Stomach (tissue), 9 donors: ENCODE data around the gene MCM5. TPM values are rescaled to one million over a fixed set of nuclear protein-coding genes. Genes with fewer than 3 reads are reported as not detected.

Source experiments
- DNase-seq, 2 donors: peaks; one replicate each; pipeline versions ENCODE4 v3.0.0 to v3.0.0-alpha.2; 2013 to 2019
- H3K27ac ChIP-seq, 5 donors: fragments of 200-600 bp in 4 of 5; sonication (generic) in 4 of 5; one replicate each; pipeline ENCODE4 v1.5.1; 2013 to 2019; ENCODE audit warnings: mild to moderate bottlenecking in 1 of 5, moderate library complexity in 1 of 5
- H3K27me3 ChIP-seq, 3 donors: fragments of 200-600 bp; sonication (generic); one replicate each; pipeline ENCODE4 v1.5.1; 2017 to 2019; ENCODE audit warnings: mixed run types in 1 of 3
- H3K36me3 ChIP-seq, 4 donors: fragments of 200-600 bp; sonication (generic); 1 replicate in 3 of 4; 2 replicates in 1 of 4; pipeline ENCODE4 v1.5.1; 2016 to 2019
- H3K4me1 ChIP-seq, 4 donors: fragments of 200-600 bp; sonication (generic); one replicate each; pipeline ENCODE4 v1.5.1; 2016 to 2019
- H3K4me3 ChIP-seq, 4 donors: fragments of 200-600 bp; sonication (generic) in 3 of 4; one replicate each; pipeline ENCODE4 v1.5.1; 2016 to 2019; ENCODE audit warnings: mild to moderate bottlenecking in 1 of 4
- H3K9me3 ChIP-seq, 4 donors: fragments of 200-600 bp; sonication (generic); one replicate each; pipeline ENCODE4 v1.5.1; 2016 to 2019
- EP300 ChIP-seq: sonication (generic); formaldehyde crosslinking; IDR thresholded peaks from one replicate; pipeline ENCODE4 v1.6.1; 2017; ENCODE audit warnings: antibody characterized with exemption
- POLR2A ChIP-seq, 4 donors: fragments of 450-650 bp; IDR thresholded peaks; one replicate each; pipeline ENCODE4 v1.6.1; 2016; ENCODE audit warnings: antibody characterized with exemption in 4 of 4, control low read depth in 2 of 4, mild to moderate bottlenecking in 1 of 4, moderate library complexity in 1 of 4
- POLR2AphosphoS5 ChIP-seq, 3 donors: sonication (generic); formaldehyde crosslinking; IDR thresholded peaks; one replicate each; pipeline ENCODE4 v1.6.1; 2016; ENCODE audit warnings: antibody characterized with exemption in 3 of 3
- WGBS, 5 donors: extraction: QIAGEN DNeasy Blood & Tissue Kit in 3 of 5; methylation state at CpG; one replicate each; pipeline versions ENCODE4 v1.1.5 to v1.1.7; 2013 to 2018; 5-methylcytosine and 5-hydroxymethylcytosine counted together
- intact Hi-C: fragments of 100-400 bp; cut with DNase I; formaldehyde crosslinking; loops from one replicate; pipeline ENCODE4 v1.15.1; 2023; ENCODE audit warnings: low total_unique reads
- polyA plus RNA-seq, 3 donors: library from polyadenylated mRNA; stranded (reverse); fragments of 200-250 nt; gene quantifications; one replicate each; pipeline ENCODE4 v1.2.3, GENCODE V29; 2013
- total RNA-seq, 5 donors: library from RNA; depleted of rRNA; stranded (reverse); fragments of >200 nt; gene quantifications; one replicate each; pipeline versions ENCODE4 v1.1.0 to v1.2.3, GENCODE V29; 2014 to 2016
- TF ChIP-seq, protein P1 (sequence below), 7 experiments: fragments of 450-650 bp in 4 of 7; fragments of 200-600 bp in 3 of 7; sonication (generic) in 3 of 7; IDR thresholded peaks; one replicate each; pipeline ENCODE4 v1.5.1; 2016 to 2019; ENCODE audit warnings: antibody characterized with exemption in 7 of 7, control low read depth in 2 of 7, mild to moderate bottlenecking in 1 of 7
- donor health status: healthy with polysubstance abuse.
- donor health status: Bipolar disorder and iron deficiency.
- donor health status: healthy.

Gene MCM5
- total and polyA plus RNA-seq, 8 donors, result 13.0 to 74.5 (median 19.1) TPM

DNA sequence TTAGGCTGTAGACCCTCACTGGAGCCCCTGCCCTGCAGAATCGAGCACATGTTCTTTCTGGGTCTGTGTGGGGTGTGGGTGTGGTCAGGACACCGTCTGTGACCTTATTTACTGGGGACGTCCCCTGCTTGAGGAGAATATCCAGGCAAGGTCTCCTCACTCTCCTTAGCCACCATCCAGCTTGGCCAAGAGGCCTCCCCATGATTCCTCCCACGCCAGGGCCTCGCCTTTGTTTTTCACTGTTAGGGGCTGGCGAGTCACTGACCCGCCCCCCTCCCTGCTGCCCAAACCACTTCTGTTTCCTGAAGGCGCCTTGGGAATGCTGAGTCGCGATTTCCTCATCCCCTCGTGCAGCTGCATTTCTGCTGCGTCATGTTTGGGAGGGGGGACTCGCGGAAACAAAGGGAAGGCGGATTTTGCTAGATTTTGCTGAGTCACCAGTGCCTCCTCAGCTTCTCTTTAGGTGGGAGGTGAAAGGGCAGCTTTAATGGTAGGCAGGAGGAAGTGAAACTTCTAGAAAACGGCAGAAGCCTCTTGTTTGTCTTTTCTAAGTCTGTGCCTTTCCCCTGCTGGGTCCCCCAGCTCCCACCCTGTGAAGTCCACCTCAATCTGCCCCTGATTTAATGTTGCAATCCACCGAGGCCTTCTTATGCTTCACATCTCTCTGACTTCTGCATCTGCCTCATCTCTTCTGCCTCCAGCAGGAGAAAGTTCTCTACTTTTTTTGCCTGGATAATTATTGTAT, 23.0 kb upstream of the MCM5 start:
- Histone ChIP-seq H3K36me3 (no peaks in the 10 kb centered on the region), H3K4me1 (peaks cover 19 to 65% (median 49%) of the 10 kb centered on the region in 4 donors), H3K9me3 (no peaks in the 10 kb centered on the region), H3K27me3 (no peaks in the 10 kb centered on the region), H3K27ac (peak overlapping the region; percentile 42 to 86 (median 82)), H3K4me3 (peak overlapping the region in 1 of 4 donors; percentile 3)
- WGBS, 5 donors, result 6 to 9% (median 7%) methylated on average over 15 to 17 of the region's 17 CpGs
- peak; percentile 9 for TF ChIP-seq EP300
- TF ChIP-seq, protein P1, sequence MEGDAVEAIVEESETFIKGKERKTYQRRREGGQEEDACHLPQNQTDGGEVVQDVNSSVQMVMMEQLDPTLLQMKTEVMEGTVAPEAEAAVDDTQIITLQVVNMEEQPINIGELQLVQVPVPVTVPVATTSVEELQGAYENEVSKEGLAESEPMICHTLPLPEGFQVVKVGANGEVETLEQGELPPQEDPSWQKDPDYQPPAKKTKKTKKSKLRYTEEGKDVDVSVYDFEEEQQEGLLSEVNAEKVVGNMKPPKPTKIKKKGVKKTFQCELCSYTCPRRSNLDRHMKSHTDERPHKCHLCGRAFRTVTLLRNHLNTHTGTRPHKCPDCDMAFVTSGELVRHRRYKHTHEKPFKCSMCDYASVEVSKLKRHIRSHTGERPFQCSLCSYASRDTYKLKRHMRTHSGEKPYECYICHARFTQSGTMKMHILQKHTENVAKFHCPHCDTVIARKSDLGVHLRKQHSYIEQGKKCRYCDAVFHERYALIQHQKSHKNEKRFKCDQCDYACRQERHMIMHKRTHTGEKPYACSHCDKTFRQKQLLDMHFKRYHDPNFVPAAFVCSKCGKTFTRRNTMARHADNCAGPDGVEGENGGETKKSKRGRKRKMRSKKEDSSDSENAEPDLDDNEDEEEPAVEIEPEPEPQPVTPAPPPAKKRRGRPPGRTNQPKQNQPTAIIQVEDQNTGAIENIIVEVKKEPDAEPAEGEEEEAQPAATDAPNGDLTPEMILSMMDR (IDR thresholded peaks at IDR 0.05), result no peak
- no peak for TF ChIP-seq POLR2A (IDR thresholded peaks at IDR 0.05)
- peak; percentile 81 to 95 (median 95) for TF ChIP-seq POLR2AphosphoS5 (IDR thresholded peaks at IDR 0.05)
- intact Hi-C loops, result no loop called here
- peak; percentile 91 to 98 for DNase-seq

DNA sequence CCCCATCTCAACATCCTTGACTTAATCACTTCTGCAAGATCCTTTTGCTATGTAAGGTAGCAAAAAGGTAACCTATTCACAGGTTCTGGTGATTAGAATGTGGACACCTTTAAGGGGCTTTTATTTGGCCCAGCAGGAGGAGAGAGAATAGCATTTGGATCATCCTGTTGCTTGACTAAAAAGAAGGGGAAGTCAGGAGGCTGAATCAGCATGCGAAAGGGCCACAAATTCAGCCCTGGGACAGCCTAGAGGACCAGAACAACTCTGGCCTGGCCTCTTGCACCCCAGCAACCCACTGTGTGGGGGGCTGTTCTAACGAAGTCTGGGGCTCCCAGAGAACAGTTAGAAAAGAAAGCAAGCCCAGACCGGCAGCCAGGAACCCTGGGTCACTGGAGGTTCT, 22.2 kb upstream of the MCM5 start:
- Histone ChIP-seq H3K4me3 (no peak overlapping the region), H3K9me3 (no peaks in the 10 kb centered on the region), H3K27me3 (no peaks in the 10 kb centered on the region), H3K36me3 (no peaks in the 10 kb centered on the region), H3K27ac (peak overlapping the region in 4 of 5 donors; percentile 72 to 86 (median 83)), H3K4me1 (peaks cover 14 to 60% (median 43%) of the 10 kb centered on the region in 4 donors)
- no peak for DNase-seq
- intact Hi-C loops, result no loop called here
- TF ChIP-seq POLR2AphosphoS5 (IDR thresholded peaks at IDR 0.05), result no peak
- TF ChIP-seq, protein P1 (IDR thresholded peaks at IDR 0.05), result no peak
- TF ChIP-seq POLR2A (IDR thresholded peaks at IDR 0.05), result no peak
- TF ChIP-seq EP300, result no peak
- 80 to 89% (median 87%) methylated on average over 3 of the region's 3 CpGs for WGBS, 5 donors

DNA sequence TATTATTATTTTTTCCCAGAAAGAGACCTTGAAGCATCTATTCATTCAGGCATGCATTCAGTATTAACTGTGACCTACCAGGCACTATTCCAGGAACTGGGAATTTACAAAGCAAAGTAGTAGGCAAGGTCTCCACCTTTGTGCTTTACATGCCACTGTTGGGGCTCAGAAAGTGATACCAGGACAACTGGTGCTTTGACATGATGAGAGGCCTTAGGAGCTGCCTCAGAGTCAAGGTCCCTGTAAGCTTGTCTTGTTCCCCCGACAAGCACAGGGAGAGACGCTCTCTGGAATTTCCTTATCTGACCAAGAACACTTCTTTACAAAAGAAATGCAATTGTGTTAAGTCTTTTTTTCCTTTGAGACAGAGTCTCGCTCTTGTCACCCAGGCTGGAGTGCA, 21.3 kb upstream of the MCM5 start:
- DNase-seq, result no peak
- Histone ChIP-seq H3K27ac (no peak overlapping the region), H3K4me3 (no peak overlapping the region), H3K27me3 (no peaks in the 10 kb centered on the region), H3K36me3 (no peaks in the 10 kb centered on the region), H3K4me1 (peaks cover 14 to 60% (median 43%) of the 10 kb centered on the region in 4 donors), H3K9me3 (no peaks in the 10 kb centered on the region)
- TF ChIP-seq POLR2A (IDR thresholded peaks at IDR 0.05), result no peak
- no peak for TF ChIP-seq POLR2AphosphoS5 (IDR thresholded peaks at IDR 0.05)
- intact Hi-C loops, result no loop called here
- 53 to 76% (median 64%) methylated on average over 3 of the region's 3 CpGs for WGBS, 5 donors

DNA sequence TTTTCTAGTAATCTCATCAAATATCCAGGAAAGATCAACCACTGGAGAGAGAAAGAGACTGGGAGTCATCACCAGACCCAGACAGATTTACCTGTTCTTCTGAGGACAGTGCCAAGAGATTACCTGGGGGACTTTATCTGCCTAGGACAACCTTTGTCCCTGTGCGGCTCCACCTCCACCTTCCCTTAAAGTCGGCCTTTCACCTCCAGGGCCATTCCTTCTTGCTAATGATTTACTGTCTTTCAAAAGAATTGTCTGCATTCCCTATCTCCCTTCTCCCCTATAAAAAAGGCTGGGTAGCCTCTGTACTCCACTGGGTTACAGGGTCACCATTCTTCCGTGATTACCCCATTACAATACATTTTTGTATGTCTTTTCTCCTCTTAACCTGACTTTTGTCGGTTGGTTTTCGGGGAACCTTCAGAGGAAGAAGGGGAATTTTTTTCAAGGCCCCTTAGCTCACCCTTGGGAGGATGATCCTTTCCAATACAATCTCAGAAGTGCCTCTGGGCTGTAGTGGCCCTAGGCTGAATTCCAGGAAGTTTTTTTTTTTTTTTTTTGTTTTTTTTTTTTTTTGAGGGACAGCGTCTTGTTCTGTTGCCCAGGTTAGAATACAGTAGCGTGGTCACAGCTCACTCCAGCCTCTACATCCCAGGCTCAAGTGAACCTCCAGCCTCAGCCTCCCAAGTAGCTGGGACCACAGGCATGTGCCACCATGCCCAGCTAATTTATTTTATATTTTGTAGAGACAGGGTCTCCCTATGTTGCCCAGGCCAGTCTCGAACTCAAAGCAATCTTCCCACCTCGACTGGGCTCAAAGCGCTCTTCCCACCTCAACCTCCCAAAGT, 20.6 kb upstream of the MCM5 start:
- WGBS, 5 donors, result 64 to 83% (median 80%) methylated on average over 10 of the region's 10 CpGs
- no peaks in the 10 kb centered on the region for H3K36me3 ChIP-seq
- H3K9me3 ChIP-seq, result no peaks in the 10 kb centered on the region
- H3K4me1 ChIP-seq, result peaks cover 14 to 60% (median 43%) of the 10 kb centered on the region in 4 donors
- intact Hi-C loops, result no loop called here
- H3K4me3 ChIP-seq, result no peak overlapping the region
- H3K27me3 ChIP-seq, result no peaks in the 10 kb centered on the region
- TF ChIP-seq POLR2A (IDR thresholded peaks at IDR 0.05) (no peak), POLR2AphosphoS5 (IDR thresholded peaks at IDR 0.05) (no peak), EP300 (no peak)
- TF ChIP-seq, protein P1 (IDR thresholded peaks at IDR 0.05), result no peak
- H3K27ac ChIP-seq, result peak overlapping the region in 1 of 5 donors; percentile 14
- DNase-seq, result no peak
